ENCODE measurements around the gene AP1S2.

GRCh38 chrX:15848576-15848975, 6.0 kb downstream of the AP1S2 start:
- no peak for TF ChIP-seq SUZ12 (IDR thresholded peaks at IDR 0.05)
- TF ChIP-seq ELF4 (IDR thresholded peaks at IDR 0.05), result no peak
- TF ChIP-seq ARNT (IDR thresholded peaks at IDR 0.05), result no peak
- TF ChIP-seq BHLHE40 (IDR thresholded peaks at IDR 0.05; ENCODE audit: borderline replicate concordance), result no peak
- TF ChIP-seq CTBP1 (IDR thresholded peaks at IDR 0.05; ENCODE audit: borderline replicate concordance), result no peak
- TF ChIP-seq NFRKB (IDR thresholded peaks at IDR 0.05), result no peak
- TF ChIP-seq FOXM1 (IDR thresholded peaks at IDR 0.05; ENCODE audit: borderline replicate concordance), result no peak
- TF ChIP-seq TARDBP (IDR thresholded peaks at IDR 0.05), result no peak
- no peak for TF ChIP-seq SP1 (IDR thresholded peaks at IDR 0.05)
- TF ChIP-seq L3MBTL2 (conservative IDR thresholded peaks at IDR 0.05), result no peak
- TF ChIP-seq ZNF384 (IDR thresholded peaks at IDR 0.05), result no peak
